Activated naive CD4-positive, alpha-beta T cell treated with anti-CD3 and anti-CD28 coated beads, Interleukin-2, amount 50 U/mL, for 16 hours (primary cell): ENCODE data around the gene KRTAP9-6.
"Not testable (repeated sequence)": the region's sequence is repeated elsewhere in the genome, so short reads cannot be mapped to it uniquely, and the experiment has no call there.

Source experiments
- DNase-seq: peaks from one replicate; pipeline ENCODE4 v3.0.0-alpha.2; 2020

Gene KRTAP9-6

GRCh38 chr17:41265078-41265477, at the start of gene KRTAP9-6:
Gene KRTAP9-6, plus strand, starts transcription at chr17:41265378. Its CDS starts 0 bp downstream, at chr17:41265378.
- DNase-seq: no peak

- DNase-seq: no peak
Observed at GRCh38 chr17:41215681-41216080, 49.5 kb upstream of the KRTAP9-6 start.

- DNase-seq: no peak
Observed at GRCh38 chr17:41223821-41224220, 41.4 kb upstream of the KRTAP9-6 start.

GRCh38 chr17:41226051-41226450, 39.1 kb upstream of the KRTAP9-6 start:
- DNase-seq: no peak

DNA sequence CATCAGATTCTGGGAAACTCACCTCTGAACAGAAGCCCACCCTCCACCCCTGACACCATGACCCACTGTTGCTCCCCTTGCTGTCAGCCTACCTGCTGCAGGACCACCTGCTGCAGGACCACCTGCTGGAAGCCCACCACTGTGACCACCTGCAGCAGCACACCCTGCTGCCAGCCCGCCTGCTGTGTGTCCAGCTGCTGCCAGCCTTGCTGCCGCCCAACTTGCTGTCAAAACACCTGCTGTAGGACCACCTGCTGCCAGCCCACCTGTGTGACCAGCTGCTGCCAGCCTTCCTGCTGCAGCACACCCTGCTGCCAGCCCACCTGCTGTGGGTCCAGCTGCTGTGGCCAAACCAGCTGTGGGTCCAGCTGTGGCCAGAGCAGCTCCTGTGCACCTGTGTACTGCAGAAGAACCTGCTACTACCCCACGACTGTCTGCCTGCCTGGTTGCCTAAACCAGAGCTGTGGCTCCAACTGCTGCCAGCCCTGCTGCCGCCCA, 38.5 kb upstream of the KRTAP9-6 start, which contains the start of gene KRTAP9-2:
KRTAP9-2 (plus strand) TSS at position 51 of the 498 bp plus-strand sequence; CDS start at position 58, 7 bp downstream.
- not testable (repeated sequence) for DNase-seq

GRCh38 chr17:41230094-41230493, 35.1 kb upstream of the KRTAP9-6 start:
- DNase-seq: no peak

DNA sequence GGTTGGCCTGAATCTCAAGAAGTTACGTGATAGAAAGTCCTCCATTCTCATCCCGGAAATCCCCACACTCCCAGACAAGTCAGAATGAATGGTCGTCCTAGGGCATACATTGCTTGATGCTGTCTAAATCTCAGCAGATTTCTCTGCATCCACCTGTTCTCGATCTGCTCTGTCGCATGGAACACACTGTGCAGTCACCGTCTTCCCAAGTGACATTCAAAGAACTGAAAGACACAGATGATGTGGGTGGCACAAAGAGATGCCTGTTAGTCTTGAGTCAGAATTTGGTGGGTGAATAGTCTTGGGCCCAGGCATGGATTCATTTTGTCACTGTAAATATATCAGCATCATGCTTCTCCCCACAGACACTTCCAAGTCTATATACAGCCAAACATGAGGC, 33.4 kb upstream of the KRTAP9-6 start:
- DNase-seq: no peak

GRCh38 chr17:41232399-41233105, 32.6 kb upstream of the KRTAP9-6 start, which contains the start of gene KRTAP9-3:
Gene KRTAP9-3, plus strand, starts transcription at chr17:41232449. Its CDS starts 53 bp downstream, at chr17:41232502.
- not testable (repeated sequence) for DNase-seq

DNA sequence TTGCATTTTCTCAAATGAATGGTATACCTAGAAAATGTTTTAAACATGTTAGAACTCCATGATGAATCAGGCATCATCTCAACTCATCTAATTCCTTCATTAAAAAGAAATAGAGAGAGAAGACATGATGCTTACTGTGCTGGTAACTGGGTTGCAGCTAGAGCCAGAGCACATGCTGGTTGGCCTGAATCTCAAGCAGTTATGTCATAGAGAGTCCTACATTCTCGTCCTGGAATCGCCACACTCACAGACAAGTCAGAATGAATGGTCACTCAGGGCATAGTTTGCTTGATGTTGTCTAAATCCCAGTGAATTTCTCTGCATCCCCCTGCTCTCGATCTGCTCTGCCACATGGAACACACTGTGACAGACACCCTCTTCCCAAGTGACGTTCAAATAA, 28.1 kb upstream of the KRTAP9-6 start:
- DNase-seq: not testable (repeated sequence)

- DNase-seq: not testable (repeated sequence)
Observed at GRCh38 chr17:41237949-41238437, 27.2 kb upstream of the KRTAP9-6 start, which contains the start of gene KRTAP9-8. Gene KRTAP9-8, plus strand, starts transcription at chr17:41237999. Its CDS starts 53 bp downstream, at chr17:41238052.

DNA sequence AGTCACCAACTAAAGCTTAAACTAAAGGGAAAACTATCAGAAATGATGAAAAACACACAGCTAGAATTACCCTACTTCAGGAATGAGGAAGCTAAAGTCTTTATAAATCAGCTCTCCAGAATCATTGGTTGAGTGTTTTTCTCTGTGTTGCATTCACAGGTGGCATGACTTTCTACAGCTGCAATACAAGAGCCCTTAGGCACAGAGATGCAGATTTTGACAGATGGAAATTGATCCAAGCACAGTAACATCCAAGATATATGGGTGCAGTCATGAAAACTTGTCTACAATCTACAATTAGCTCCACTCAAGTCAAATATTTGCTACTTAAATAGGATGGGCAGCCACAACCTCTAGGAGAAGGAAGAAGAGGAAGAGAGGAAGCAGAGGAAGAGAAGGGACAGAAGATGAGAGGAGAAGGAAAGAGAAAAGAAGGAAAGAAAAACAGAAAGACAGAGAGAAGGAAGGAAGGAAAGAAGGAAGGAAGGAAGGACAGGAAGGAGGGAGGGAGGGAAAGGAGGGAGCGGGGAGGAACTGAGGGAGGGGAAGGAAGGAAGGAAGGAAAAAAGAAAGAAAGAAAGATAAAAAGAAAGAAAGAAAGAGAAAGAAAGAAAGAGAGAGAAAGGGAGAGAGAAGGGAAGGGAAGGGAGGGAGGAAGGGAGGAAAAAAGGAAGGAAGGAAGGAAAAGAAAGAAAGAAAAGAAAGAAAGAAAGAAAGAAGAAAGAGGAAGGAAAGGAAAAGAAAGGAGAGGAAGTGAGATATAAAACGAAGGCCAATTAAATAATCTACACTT, 18.0 kb upstream of the KRTAP9-6 start:
- not testable (repeated sequence) for DNase-seq

- DNase-seq: not testable (repeated sequence)
Observed at GRCh38 chr17:41249637-41250240, 15.4 kb upstream of the KRTAP9-6 start, which contains the start of gene KRTAP9-4. Gene KRTAP9-4, plus strand, starts transcription at chr17:41249687. Its CDS starts 34 bp downstream, at chr17:41249721.

GRCh38 chr17:41251261-41251660, 13.9 kb upstream of the KRTAP9-6 start:
- DNase-seq: no peak

DNA sequence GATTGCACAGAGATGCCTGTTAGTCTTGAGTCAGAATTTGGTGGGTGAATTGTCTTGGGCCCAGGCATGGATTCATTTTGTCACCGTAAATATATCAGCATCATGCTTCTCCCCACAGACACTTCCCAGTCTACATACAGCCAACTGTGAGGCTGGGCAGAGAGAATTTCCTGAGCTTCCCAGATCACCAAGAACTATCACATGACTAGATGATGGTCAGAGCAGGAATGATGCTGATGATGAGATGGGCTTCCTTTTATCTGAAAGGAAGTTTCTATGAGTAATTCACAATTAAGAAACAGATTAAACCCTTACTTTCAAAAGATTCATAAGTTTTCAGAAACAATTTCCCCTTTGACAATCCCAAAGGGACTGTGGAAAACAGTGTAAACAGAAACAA, 10.3 kb upstream of the KRTAP9-6 start:
- no peak for DNase-seq

DNA sequence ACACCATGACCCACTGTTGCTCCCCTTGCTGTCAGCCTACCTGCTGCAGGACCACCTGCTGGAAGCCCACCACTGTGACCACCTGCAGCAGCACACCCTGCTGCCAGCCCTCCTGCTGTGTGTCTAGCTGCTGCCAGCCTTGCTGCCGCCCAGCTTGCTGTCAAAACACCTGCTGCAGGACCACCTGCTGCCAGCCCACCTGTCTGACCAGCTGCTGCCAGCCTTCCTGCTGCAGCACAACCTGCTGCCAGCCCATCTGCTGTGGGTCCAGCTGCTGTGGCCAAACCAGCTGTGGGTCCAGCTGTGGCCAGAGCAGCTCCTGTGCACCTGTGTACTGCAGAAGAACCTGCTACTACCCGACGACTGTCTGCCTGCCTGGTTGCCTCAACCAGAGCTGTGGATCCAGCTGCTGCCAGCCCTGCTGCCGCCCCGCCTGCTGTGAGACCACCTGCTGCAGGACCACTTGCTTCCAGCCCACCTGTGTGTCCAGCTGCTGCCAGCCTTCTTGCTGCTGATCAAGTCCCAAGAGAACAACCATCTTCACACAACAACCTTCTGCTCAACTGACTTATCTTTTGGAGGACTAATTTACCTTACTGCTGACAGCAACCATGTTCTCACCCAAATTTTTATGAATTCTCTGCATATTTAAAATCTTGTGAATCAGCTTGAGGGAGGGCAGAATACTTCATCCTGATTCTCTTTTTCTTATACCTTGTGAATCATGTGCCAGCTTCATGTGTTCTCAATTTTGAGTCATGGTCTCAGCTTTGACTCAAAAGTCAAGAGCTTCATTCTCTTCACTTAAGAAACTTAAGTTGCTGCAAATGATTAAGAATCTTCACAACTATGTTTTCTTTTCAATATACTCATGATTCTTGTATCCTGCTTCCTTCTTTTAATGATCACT, 9.5 kb upstream of the KRTAP9-6 start, which contains the start of gene KRTAP9-9:
KRTAP9-9 (plus strand) TSS at position 4 of the 910 bp plus-strand sequence.
- DNase-seq: not testable (repeated sequence)

DNA sequence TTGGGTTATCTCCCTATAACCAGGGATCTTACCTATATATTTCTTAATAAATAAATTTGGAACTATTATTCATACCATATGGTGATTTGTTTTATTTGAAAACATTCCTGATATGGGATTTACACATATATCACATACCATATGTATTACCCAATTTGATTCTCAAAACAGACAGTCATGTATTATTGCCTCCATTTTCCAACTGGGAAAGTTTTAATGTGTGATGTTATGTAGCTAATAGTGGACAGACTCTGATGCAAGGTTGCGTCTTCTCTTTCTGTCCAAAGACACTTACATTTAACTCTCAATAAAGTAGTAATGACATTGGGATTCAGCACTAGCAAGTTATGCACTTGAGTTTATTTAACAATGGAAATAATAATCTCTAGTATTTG, 8.9 kb upstream of the KRTAP9-6 start:
- no peak for DNase-seq

- DNase-seq: no peak
Observed at GRCh38 chr17:41258406-41258805, 6.8 kb upstream of the KRTAP9-6 start.

- DNase-seq: no peak
Observed at GRCh38 chr17:41263212-41263611, 2.0 kb upstream of the KRTAP9-6 start.

- no peak for DNase-seq
Observed at GRCh38 chr17:41264599-41264998, 579 bp upstream of the KRTAP9-6 start.

DNA sequence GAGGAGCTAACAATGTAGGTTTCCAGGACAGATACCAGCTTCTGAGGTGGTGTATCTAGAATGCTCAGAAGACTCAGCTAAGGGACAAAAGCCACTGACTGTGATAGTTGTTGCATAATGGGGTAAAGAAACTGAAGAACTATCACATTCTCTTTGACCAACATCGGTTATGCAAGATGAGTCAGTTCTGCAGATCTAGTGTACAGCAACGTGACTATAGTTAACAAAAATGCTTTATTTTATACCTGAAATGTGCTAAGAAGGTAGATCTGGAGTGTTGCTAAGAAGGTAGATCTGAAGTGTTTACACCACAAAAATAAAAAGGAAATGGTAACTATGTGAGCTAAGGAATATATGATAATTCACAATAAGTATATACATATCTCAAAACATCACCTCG, 2.5 kb downstream of the KRTAP9-6 start:
- no peak for DNase-seq

DNA sequence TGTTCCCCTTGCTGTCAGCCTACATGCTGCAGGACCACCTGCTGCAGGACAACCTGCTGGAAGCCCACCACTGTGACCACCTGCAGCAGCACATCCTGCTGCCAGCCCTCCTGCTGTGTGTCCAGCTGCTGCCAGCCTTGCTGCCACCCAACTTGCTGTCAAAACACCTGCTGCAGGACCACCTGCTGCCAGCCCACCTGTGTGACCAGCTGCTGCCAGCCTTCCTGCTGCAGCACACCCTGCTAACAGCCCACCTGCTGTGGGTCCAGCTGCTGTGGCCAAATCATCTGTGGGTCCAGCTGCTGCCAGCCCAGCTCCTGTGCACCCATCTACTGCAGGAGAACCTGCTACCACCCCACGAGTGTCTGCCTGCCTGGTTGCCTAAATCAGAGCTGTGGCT, 6.1 kb downstream of the KRTAP9-6 start:
- DNase-seq: not testable (repeated sequence)

DNA sequence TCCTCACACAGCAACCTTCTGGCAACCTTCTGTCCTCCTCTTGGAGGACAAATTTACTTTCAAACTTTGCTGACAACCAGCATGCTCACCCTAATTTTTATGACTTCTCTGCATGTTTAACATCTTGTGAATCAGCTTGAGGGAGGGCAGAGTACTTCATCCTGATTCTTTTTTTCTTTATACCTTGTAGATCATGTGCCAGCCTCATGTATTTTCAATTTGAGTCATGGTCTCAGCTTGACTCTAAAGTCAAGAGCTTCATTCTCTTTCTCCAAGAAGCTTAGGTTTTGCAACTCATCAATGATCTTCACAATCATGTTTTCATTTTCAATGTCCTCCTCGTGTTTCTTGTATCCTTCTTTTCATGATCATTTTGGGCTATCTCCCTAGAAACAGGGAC, 6.7 kb downstream of the KRTAP9-6 start:
- DNase-seq: no peak
